ENCODE results near the gene FBL. TPM values are rescaled to one million over a fixed set of nuclear protein-coding genes. Genes with fewer than 3 reads are reported as not detected.
"Not testable (repeated sequence)": the region's sequence is repeated elsewhere in the genome, so short reads cannot be mapped to it uniquely, and the experiment has no call there.

FBL gene
- 100 to 1,000 TPM; 901 to 905 TPM for total RNA-seq

- POLR2A ChIA-PET = interaction anchor here (0.7 to 2.1 kb wide), 9 partner anchors 10 to 124 kb away, joined by 3 to 21 read pairs (median 3); partner anchors contain the start of genes DYRK1B and PSMC4
- Mint-ChIP-seq H3K27me3 (no peaks in the 10 kb centered on the region), H3K36me3 (ENCODE audit: low read depth) (peaks cover 33% of the 10 kb centered on the region), H3K9me3 (no peaks in the 10 kb centered on the region), H3K4me1 (ENCODE audit: low read depth) (peaks cover 39% of the 10 kb centered on the region), H3K4me3 (peak within 1 kb of the TSS; percentile 91), H3K27ac (peak within 1 kb of the TSS; percentile 95)
- CTCF ChIA-PET = interaction anchor here (0.8 to 5.8 kb wide), 7 partner anchors 8 to 124 kb away, joined by 3 to 63 read pairs (median 17); partner anchors contain the start of genes DYRK1B and PSMC4
- ATAC-seq (peak; percentile 90), DNase-seq (peak; percentile 98)
- intact Hi-C loops (cut with micrococcal nuclease) = no loop called here
- no peak for TF ChIP-seq CTCF (IDR thresholded peaks at IDR 0.05)
Measured at GRCh38 chr19:39845933-39846677, at the start of gene FBL. FBL (minus strand) TSS chr19:39846379; CDS start chr19:39846300, 79 bp downstream.

DNA sequence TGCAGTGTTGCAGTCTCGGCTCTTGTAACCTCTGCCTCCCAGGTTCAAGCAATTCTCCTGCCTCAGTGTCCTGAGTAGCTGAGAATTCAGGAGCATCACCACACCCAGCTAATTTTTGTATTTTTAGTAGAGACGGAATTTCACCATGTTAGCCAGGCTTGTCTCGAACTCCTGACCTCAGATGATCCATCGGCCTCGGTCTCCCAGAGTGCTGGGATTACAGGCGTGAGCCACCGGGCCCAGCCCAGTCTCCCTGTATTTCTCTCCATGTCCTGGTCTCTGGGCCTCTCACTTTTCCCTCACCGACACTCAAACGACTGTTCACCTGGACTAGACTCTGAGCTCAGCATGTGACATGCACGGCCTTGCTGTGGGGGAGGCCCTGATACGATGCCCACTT lies 48.9 kb upstream of the FBL start:
- ATAC-seq; H3K27ac Mint-ChIP-seq; H3K4me3 Mint-ChIP-seq; DNase-seq; H3K27me3 Mint-ChIP-seq; H3K36me3 Mint-ChIP-seq (ENCODE audit: low read depth); POLR2A ChIA-PET; H3K9me3 Mint-ChIP-seq; H3K4me1 Mint-ChIP-seq (ENCODE audit: low read depth): not testable (repeated sequence)
- CTCF ChIA-PET = interaction anchor here (1.8 kb wide), 2 partner anchors 31 to 75 kb away, joined by 5 to 9 read pairs; partner anchors contain the start of gene PSMC4
- intact Hi-C loops (cut with micrococcal nuclease) = loop anchor here (10.0 kb wide), 1 partner anchor 80 kb away; the partner anchor contains the start of gene PSMC4

DNA sequence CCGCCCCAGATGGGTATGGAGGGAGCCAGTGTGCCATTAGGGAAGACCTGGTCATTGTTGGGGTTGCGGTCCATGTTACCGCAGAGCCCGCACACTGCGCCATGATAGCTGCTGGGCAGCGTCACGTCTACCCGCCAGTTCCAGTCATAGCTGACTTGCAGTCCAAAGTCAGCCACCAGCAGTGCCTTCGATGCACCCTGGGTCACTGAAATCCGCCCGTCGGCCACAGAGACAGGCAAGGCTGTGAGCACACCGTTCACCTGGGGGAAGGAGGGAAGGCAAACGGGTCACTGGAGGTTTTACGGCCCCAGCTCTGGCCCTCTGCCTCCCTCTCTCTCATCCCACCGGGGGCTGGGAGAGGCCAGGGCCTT lies 48.0 kb upstream of the FBL start:
- H3K4me1 Mint-ChIP-seq (ENCODE audit: low read depth); POLR2A ChIA-PET; DNase-seq; ATAC-seq; H3K27me3 Mint-ChIP-seq; H3K9me3 Mint-ChIP-seq; H3K27ac Mint-ChIP-seq; H3K4me3 Mint-ChIP-seq; H3K36me3 Mint-ChIP-seq (ENCODE audit: low read depth): not testable (repeated sequence)
- intact Hi-C loops (cut with micrococcal nuclease) = loop anchor here (10.0 kb wide), 1 partner anchor 81 kb away; the partner anchor contains the start of gene PSMC4
- CTCF ChIA-PET = interaction anchor here (1.8 kb wide), 2 partner anchors 32 to 76 kb away, joined by 5 to 9 read pairs; partner anchors contain the start of gene PSMC4

- CTCF ChIA-PET = interaction anchor here (1.0 kb wide), 1 partner anchor 101 kb away, joined by 4 read pairs; no protein-coding TSS in a partner anchor
- ATAC-seq (peak; percentile 40), DNase-seq (peak; percentile 75)
- H3K27me3 Mint-ChIP-seq; POLR2A ChIA-PET; H3K4me1 Mint-ChIP-seq (ENCODE audit: low read depth); H3K36me3 Mint-ChIP-seq (ENCODE audit: low read depth); H3K9me3 Mint-ChIP-seq: not testable (repeated sequence)
- Mint-ChIP-seq H3K4me3 (peak overlapping the region; percentile 20), H3K27ac (peak overlapping the region; percentile 55)
- intact Hi-C loops (cut with micrococcal nuclease) = loop anchor here (10.0 kb wide), 1 partner anchor 81 kb away; the partner anchor contains the start of gene PSMC4
Measured at GRCh38 chr19:39893366-39894235, 47.4 kb upstream of the FBL start.

GRCh38 chr19:39892506-39892902 lies 46.3 kb upstream of the FBL start:
- H3K4me3 Mint-ChIP-seq; H3K27me3 Mint-ChIP-seq; ATAC-seq; H3K9me3 Mint-ChIP-seq; DNase-seq; CTCF ChIA-PET; H3K36me3 Mint-ChIP-seq (ENCODE audit: low read depth); H3K4me1 Mint-ChIP-seq (ENCODE audit: low read depth); H3K27ac Mint-ChIP-seq: not testable (repeated sequence)
- intact Hi-C loops (cut with micrococcal nuclease) = loop anchor here (10.0 kb wide), 1 partner anchor 82 kb away; the partner anchor contains the start of gene PSMC4
- POLR2A ChIA-PET = interaction anchor here (0.6 kb wide), 1 partner anchor 255 kb away, joined by 3 read pairs; no protein-coding TSS in a partner anchor

DNA sequence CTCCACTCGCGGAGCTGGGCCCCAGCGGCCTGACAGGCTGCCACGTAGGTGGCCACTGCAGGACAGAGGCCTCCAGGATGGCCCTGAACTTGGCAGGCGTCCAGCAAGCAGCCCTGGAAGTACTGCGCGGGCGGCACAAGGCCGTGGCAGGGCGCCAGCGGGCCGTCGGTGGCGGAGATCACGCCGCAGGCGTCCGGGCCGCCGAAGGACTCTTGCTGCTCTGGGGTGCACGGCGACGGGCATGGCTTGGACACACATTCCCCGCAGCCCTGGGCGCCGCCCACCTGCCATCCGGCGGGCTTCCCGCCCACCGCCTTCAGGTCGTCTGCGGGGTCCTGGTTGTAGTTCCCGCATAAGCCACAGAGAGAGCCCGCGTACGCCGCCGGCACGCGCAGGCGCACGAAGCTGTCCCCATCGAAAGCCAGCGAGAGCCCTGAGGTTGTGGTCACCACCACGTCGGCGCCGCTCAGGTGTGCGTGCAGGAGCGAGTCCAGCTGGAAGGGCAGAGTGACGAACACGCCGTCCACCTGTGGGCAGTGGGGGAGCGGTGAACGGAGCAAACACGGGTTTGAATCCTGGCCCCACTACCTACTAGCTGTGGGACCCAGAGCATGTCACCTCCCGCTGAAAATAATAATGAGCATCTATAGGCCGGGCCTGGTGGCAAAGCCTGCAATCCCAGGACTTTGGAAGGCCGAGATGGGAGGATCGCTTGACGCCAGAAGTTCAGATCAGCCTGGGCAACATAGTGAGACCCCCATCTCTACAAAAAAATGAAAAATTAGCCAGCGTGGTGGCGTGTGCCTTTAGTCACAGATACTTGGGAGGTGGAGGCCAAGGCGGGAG lies 45.7 kb upstream of the FBL start:
- ATAC-seq; CTCF ChIA-PET; H3K27me3 Mint-ChIP-seq; H3K36me3 Mint-ChIP-seq (ENCODE audit: low read depth); H3K4me3 Mint-ChIP-seq; H3K9me3 Mint-ChIP-seq; H3K27ac Mint-ChIP-seq; H3K4me1 Mint-ChIP-seq (ENCODE audit: low read depth): not testable (repeated sequence)
- DNase-seq = peak; percentile 17
- intact Hi-C loops (cut with micrococcal nuclease) = loop anchor here (10.0 kb wide), 1 partner anchor 83 kb away; the partner anchor contains the start of gene PSMC4
- POLR2A ChIA-PET = interaction anchor here (0.6 kb wide), 1 partner anchor 256 kb away, joined by 3 read pairs; no protein-coding TSS in a partner anchor
